T47D (cell line): ENCODE results near the gene SRSF2.
"Not testable (repeated sequence)": the region's sequence is repeated elsewhere in the genome, so short reads cannot be mapped to it uniquely, and the experiment has no call there.

Experiments used
- DNase-seq, 2 experiments: peaks; one replicate each; pipeline versions ENCODE4 v3.0.0 to v3.0.0-alpha.2; 2011 to 2012; ENCODE audit warnings: low read depth in 1 of 2, low spot score in 1 of 2
- JUND ChIP-seq: IDR thresholded peaks from 2 replicates; pipeline ENCODE4 v1.6.1; 2012; ENCODE audit warnings: low read depth
- in situ Hi-C: cut with HindIII; loops from 2 replicates; pipeline ENCODE4 v1.10.0; 2016; ENCODE audit warnings: low sequenced_read_pairs, low pct_unique_long_range_greater_than_20kb

Gene SRSF2

DNA sequence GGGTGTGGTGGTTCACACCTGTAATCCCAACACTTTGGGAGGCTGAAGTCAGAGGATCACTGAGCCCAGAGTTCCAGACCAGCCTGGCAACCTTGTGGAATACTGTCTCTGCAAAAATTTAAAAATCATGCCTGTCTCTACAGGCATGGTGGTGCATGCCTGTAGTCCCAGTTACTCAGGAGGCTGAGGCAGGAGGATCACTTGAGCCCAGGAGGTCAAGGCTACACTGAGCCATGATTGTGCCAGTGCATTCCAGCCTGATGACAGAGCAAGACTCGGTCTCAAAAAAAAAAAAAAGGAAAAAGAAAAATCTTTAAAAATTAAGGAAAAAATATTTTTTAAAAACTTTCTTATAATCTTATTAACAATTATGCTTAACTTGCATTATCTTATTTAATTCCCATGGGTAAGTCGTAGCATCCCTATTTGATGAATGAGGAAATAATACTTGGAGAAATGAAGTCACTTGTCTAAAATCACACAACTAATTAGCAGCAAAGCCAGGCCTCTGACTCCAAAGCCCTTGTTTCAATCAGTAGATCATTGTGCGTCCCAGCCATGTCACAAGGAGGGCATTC, 14.4 kb upstream of the SRSF2 start:
- in situ Hi-C loops: no loop called here
- no peak for TF ChIP-seq JUND
- DNase-seq: no peak

DNA sequence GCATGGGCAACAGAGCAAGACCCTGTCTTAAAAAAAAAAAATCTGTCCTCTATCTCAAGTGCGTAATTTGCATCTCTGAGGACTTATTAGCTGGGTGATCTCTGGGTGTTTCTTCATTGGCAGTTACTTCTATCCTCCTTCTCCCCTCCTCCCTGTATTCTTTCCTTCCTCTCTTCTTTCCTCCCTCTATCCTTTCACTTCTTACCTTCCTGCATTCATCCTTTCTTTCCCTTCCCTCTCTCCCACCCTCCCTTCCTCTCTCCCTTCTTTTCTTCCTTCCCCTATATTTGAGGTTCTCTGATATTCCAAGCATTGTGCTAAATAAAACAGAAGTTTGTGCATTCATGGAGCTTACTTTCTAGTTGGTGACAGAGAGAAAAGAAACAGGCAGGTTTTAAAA, 11.5 kb upstream of the SRSF2 start:
- no peak for TF ChIP-seq JUND
- in situ Hi-C loops: no loop called here
- DNase-seq: no peak

DNA sequence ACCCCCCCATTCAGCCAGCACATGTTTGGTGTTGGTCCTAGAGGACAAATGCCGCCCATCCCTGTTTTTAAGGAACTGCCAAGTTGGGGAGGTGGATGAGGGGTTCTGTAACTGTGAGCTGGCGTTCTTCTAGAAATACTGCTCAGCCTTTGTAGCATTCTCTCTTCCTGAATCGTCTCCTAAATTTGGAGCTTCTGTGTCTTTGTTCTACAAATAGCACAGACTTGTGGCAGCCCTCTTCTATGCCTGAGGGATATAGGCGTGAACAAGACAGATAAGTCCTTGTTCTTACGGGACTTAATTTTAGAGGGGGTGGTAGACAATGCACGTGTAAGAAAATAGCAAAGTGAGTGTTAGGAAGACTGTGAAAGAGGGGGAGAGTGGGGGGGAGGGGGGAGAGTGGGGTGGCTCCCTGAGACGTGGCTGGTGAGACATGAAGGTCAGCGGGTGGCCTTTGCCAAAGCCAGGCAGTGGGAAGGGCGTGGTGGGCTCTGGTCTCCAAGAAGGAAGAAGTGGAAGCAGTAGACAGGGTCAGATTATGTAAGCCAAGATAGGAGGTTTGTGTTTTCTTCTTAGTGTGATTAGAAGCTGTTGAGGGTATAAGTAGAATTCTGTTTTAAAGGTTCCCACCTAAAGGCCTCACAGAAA, 10.7 kb upstream of the SRSF2 start:
- TF ChIP-seq JUND: no peak
- in situ Hi-C loops: no loop called here
- no peak for DNase-seq

DNA sequence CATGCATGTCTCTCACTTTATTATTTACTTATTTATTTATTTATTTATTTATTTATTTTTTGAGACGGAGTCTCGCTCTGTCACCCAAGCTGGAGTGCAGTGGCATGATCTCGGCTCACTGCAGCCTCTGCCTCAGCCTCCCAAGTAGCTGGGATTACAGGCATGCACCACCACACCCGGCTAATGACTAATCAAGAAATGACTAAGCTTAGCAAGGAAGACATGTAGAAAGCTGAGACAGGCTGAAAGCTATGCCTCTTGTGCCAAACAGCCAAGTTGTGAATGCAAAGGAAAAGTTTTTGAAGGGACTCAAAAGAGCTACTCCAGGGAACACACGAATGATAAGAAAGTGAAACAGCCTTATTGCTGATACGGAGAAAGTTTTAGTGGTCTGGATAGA, 8.7 kb upstream of the SRSF2 start:
- DNase-seq, in situ Hi-C loops: not testable (repeated sequence)

DNA sequence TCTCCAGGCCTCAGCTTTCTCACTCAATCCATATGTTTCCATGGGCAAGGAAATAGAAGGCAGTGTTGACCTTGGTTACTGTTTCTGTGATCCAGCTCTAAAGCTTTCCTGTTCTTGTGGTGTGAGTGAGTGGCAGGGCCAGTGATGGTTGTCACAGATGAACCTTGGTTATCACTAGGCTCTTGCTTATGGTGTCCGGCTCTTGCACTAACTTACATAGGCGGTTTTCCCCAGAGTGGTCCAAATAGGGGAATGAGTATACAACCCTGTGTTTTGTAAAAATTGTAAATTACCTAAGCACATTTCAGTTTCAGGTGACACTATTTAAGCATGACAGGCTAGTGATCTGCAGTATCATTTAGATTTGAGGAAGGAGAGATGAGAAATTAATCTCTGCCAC, 7.6 kb upstream of the SRSF2 start:
- no peak for DNase-seq
- TF ChIP-seq JUND: no peak
- in situ Hi-C loops: no loop called here

DNA sequence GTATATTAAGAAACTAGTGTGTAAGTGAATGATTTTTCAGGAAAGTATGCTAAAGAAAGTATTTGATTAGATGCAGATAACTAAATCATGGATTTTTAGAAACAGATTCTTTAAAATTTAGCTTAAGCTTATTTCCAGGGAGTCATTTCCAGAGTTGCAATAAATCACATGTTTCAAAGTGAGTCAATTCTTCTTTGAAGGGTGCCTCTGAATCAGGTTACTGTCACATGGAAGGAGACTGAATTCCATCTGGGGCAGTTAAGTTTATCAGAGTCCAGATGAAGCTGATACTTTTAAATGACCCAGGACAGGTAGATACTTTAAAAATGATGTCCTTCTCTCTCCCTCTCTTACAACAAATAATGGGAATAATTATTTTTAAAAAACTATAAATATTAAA, 5.8 kb upstream of the SRSF2 start:
- in situ Hi-C loops: no loop called here
- no peak for TF ChIP-seq JUND
- DNase-seq: no peak

DNA sequence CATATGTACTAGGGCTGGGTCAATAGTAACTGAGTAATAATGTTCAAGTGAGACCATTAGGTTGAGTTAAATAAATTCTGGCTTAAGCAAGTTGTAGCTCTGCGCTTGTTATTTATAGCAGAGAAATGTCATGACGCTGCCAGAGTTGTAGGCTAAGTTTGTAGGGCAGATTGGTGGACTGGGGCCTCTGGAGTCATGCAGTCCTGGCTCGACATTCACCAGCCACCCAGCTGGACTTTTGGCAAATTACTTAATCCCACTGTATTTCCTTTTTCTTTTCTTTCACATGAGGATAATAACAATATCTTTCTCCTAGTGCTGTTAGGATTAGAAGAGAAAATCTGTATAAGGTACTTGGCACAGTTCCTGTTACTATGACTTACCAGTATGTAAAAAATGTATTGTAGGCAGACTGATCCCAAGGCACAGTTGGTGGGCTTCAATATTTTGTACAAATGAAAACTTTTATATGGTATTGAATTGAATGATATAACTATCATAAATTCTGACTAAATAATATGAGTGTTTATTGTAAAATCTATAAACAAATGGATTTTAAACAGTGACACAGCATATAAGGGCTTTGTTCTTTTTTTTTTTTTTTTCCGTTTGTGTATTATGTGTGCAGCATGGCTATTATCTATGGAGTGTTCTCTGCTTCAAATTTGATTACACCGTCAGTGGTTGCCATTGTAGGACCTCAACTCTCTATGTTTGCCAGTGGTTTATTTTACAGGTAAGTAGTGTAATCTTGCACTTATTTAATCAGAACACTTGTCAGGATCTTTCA, 3.4 kb upstream of the SRSF2 start:
- no peak for DNase-seq
- TF ChIP-seq JUND: no peak

DNA sequence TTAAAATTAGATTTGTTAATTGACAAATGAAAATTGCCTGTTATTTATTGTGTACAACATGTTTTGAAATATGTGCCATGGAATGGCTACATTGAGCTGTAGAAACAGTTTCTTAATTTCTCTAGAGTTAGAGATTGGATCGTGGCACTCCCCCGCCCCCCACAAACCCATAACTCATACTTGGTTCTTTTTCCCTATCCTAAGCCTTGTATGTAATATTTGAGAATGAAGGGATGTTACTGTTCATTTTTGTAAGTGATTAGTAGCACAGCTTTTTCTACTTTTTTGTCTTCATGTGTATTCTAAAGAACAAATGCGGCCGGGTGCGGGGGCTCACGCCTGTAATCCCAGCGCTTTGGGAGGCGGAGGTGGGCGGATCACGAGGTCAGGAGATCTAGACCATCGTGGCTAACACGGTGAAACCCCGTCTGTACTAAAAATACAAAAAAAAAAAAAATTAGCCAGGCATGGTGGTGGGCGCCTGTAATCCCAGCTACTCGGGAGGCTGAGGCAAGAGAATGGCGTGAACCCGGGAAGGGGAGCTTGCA, 2.5 kb upstream of the SRSF2 start:
- in situ Hi-C loops, DNase-seq: not testable (repeated sequence)

More for the DNA sequence above, 3.4 kb upstream of the SRSF2 start:
- in situ Hi-C loops: no loop called here

DNA sequence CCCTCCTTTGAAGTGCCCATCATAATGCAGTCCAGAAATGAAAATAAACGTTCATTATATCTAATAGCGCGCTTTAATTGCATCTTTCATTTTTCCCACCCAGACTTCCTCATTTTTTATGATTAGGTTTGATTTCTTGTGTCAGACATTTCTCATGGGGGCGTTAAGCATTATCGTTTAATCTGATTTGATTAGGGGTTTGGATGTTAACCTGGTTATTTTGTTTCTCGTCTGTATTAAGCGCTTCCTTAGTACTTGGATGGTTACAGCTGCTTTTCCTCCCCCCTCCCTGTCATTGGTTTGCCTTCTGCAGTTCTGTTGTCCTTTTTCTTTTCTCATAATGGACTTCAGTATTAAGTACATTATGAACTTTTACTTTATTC, 1.3 kb upstream of the SRSF2 start:
- in situ Hi-C loops: no loop called here
- DNase-seq: no peak
- no peak for TF ChIP-seq JUND

DNA sequence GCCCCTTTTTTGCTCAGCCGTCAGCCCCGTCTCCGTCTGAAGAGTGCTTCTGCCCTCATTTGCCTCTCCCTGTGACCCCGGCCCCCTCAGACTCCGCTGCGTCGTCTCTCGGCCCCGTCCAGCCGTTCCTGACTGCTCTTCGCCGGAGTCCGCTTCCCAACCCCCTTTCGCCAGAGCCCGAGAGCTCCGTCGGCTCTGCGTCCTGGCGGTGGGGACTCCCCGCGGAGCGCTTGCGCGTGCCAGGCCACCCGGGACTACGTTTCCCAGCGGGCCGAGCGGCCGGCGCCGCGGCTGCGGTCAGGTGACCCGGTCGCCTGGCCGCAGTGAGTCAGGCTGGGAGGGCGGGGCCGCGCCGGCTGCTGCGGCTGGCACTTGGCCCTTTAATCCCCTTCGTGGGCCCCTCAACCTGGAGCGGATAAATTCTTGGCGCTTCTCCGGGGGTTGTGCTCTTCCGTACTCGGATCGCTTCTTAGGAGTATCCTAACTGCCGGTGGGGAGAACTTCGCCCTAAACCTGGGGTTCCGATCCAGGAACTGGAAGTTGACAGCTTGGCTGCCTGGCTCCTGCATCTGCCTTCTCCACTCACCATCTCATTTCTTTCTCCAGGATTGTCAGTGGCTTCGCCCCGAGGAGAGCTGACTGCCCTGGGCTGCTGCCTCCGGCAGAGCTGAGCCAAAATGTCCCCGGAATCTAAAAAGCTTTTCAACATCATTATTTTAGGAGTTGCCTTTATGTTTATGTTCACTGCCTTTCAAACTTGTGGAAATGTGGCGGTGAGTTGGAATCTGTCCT, 741 bp upstream of the SRSF2 start, which contains the start of gene MFSD11:
MFSD11 (plus strand) TSS at position 444 of the 792 bp plus-strand sequence; CDS start at position 678, 234 bp downstream.
- in situ Hi-C loops: no loop called here
- peak; percentile 94 to 95 for DNase-seq
- TF ChIP-seq JUND: 0 out of 2 replicates have a peak, but pooled peaks have one; percentile 12

DNA sequence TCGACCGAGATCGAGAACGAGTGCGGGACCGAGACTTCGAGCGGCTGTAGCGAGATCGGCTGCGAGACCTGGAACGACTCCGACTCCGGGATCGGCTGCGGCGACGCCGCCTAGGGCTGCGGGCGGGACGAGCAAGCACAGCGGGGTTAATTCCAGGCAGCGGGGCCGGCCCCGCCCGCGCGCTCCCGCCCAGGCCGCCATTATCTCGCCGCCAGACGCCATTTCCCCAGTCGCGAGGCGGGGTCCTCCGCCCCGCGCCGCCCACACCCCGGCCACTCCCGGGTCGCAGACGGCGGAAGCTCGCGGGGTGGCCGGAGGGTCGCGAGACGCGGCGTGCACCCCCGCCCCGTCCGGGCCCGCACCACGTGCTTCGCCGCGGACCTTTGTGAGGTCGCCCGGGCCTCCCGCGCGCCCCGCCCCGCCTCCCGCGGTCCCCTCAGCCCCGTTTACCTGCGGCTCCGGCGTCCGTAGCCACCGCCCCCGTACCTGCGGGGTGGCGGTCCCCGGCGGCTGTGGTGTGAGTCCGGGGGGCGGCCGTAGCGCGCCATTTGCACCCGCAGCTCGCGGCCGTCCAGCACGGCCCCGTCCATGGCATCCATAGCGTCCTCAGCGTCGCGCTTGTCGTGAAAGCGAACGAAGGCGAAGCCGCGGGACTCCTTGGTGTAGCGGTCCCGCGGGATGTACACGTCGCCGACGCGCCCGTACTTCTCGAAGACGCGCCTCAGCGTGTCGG, 616 bp downstream of the SRSF2 start:
- in situ Hi-C loops: no loop called here
- TF ChIP-seq JUND: no peak
- peak; percentile 45 to 79 for DNase-seq

DNA sequence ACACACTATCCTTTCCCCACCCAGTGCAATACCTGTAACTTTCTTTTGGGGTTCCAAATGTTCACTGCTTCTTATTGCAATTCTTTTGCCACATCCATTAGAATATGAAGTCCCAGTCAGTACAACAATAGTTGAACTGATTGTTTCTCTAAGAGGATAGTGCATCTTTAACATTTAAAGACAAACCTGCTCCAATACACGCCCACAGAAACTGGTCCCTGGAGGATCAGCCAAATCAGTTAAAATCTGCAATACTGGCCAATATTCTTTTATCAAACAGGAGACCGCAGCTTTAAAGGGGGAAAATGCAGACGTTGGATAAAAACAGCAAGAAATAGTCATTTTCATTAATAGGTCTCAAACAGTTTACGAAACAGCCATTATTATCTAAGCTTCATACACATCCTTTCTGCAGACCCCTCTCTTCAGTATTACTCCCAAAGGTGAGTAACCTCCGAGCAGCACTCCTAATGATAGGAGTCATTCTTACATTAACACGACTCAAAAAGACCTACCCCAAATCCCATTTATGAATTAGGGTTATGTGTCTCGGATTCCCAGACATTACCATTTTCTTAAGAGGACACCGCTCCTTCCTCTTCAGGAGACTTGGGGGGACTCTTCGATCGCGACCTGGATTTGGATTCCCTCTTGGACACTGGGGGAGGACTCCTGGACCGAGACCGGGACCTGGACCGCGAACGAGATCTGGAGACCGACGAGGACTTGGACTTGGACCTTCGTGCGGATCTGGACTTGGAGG, 1.4 kb downstream of the SRSF2 start:
- in situ Hi-C loops: no loop called here
- TF ChIP-seq JUND: no peak
- DNase-seq: no peak
